ENCODE data around the gene OSBP.
"Not testable (repeated sequence)": the region's sequence is repeated elsewhere in the genome, so short reads cannot be mapped to it uniquely, and the experiment has no call there.

Gene OSBP

GRCh38 chr11:59615637-59616395, at the start of gene OSBP:
OSBP (minus strand) TSS chr11:59615774; CDS start chr11:59615664, 110 bp downstream.
- peak; percentile 96 to 98 for DNase-seq

- no peak for DNase-seq
These were observed 45.0 kb upstream of the OSBP start for GRCh38 chr11:59660621-59661020.

- no peak for DNase-seq
These were observed 44.4 kb upstream of the OSBP start for GRCh38 chr11:59659981-59660380.

GRCh38 chr11:59658036-59658435, 42.5 kb upstream of the OSBP start:
- no peak for DNase-seq

GRCh38 chr11:59654893-59655292, 39.3 kb upstream of the OSBP start:
- no peak for DNase-seq

GRCh38 chr11:59647245-59647980, 31.8 kb upstream of the OSBP start:
- DNase-seq: no peak

GRCh38 chr11:59644528-59644927, 29.0 kb upstream of the OSBP start:
- DNase-seq: no peak

GRCh38 chr11:59643390-59643789, 27.8 kb upstream of the OSBP start:
- DNase-seq: no peak

GRCh38 chr11:59641156-59641555, 25.6 kb upstream of the OSBP start:
- no peak for DNase-seq

- DNase-seq: no peak
These were observed 14.9 kb upstream of the OSBP start for GRCh38 chr11:59630493-59630892.

- no peak for DNase-seq
These were observed 14.4 kb upstream of the OSBP start for GRCh38 chr11:59629996-59630395.

- DNase-seq: not testable (repeated sequence)
These were observed 11.4 kb upstream of the OSBP start for GRCh38 chr11:59626969-59627368.

GRCh38 chr11:59625703-59626102, 10.1 kb upstream of the OSBP start:
- no peak for DNase-seq

- no peak for DNase-seq
These were observed 2.3 kb upstream of the OSBP start for GRCh38 chr11:59617876-59618275.

GRCh38 chr11:59616396-59616982, 915 bp upstream of the OSBP start:
- no peak for DNase-seq

- DNase-seq: peak; percentile 62 to 64
These were observed 396 bp downstream of the OSBP start for GRCh38 chr11:59615120-59615636.

GRCh38 chr11:59614277-59615119, 1.1 kb downstream of the OSBP start:
- no peak for DNase-seq

- no peak for DNase-seq
These were observed 3.7 kb downstream of the OSBP start for GRCh38 chr11:59611570-59612565.

- no peak for DNase-seq
These were observed 5.3 kb downstream of the OSBP start for GRCh38 chr11:59610289-59610688.

GRCh38 chr11:59607703-59608454, 7.7 kb downstream of the OSBP start:
- no peak for DNase-seq

GRCh38 chr11:59602432-59602831, 13.1 kb downstream of the OSBP start:
- DNase-seq: no peak

All from activated CD4-positive, alpha-beta T cell treated with anti-CD3 and anti-CD28 coated beads, Interleukin-2, amount 50 U/mL, for 4 hours (primary cell).